Testis (tissue), 3 donors: ENCODE results near the gene HDHD5. TPM values are rescaled to one million over a fixed set of nuclear protein-coding genes. Genes with fewer than 3 reads are reported as not detected.

Source experiments
- DNase-seq: peaks from one replicate; pipeline ENCODE4 v3.0.0-alpha.2; 2019
- H3K27ac ChIP-seq, 2 donors: fragments of 200-600 bp; sonication (generic); one replicate each; pipeline ENCODE4 v1.5.1; 2019
- H3K27me3 ChIP-seq: fragments of 200-600 bp; sonication (generic); one replicate; pipeline ENCODE4 v1.5.1; 2019
- H3K36me3 ChIP-seq: fragments of 200-600 bp; sonication (generic); one replicate; pipeline ENCODE4 v1.5.1; 2017; ENCODE audit warnings: low read depth; ENCODE audit errors: missing control alignments
- H3K4me1 ChIP-seq: fragments of 200-600 bp; sonication (generic); one replicate; pipeline ENCODE4 v1.5.1; 2019
- H3K4me3 ChIP-seq, 2 donors: fragments of 200-600 bp; sonication (generic); one replicate each; pipeline ENCODE4 v1.5.1; 2017 to 2019
- H3K9me3 ChIP-seq: fragments of 200-600 bp; sonication (generic); one replicate; pipeline ENCODE4 v1.5.1; 2017
- CTCF ChIP-seq, 3 experiments: fragments of 450-650 bp in 2 of 3; fragments of 200-600 bp in 1 of 3; sonication (generic) in 1 of 3; IDR thresholded peaks; one replicate each; pipeline ENCODE4 v1.5.1; 2016 to 2019; ENCODE audit warnings: antibody characterized with exemption in 3 of 3, mild to moderate bottlenecking in 2 of 3, moderate library complexity in 1 of 3
- POLR2A ChIP-seq: fragments of 450-650 bp; IDR thresholded peaks from one replicate; pipeline ENCODE4 v1.6.1; 2017; ENCODE audit warnings: antibody characterized with exemption, mild to moderate bottlenecking, moderate library complexity
- WGBS, 2 donors: methylation state at CpG; one replicate each; pipeline ENCODE4 v1.1.5; 2018; 5-methylcytosine and 5-hydroxymethylcytosine counted together
- intact Hi-C: fragments of 100-400 bp; cut with DNase I; formaldehyde crosslinking; loops from one replicate; pipeline ENCODE4 v1.15.1; 2023; ENCODE audit warnings: low total_unique reads
- polyA plus RNA-seq: library from polyadenylated mRNA; stranded (reverse); fragments of 350-450 nt; fragmentation: Illumina TruSeq; extraction: RNeasy Lipid Tissue Mini Kit (QIAGEN cat#74804); gene quantifications from one replicate; pipeline ENCODE4 v1.2.3, GENCODE V29; 2014; ENCODE audit warnings: low read depth, low replicate concordance; ENCODE audit not compliant: insufficient read depth
- total RNA-seq, 2 donors: library from RNA; depleted of rRNA; stranded (reverse); fragments of >200 nt; gene quantifications; one replicate each; pipeline ENCODE4 v1.2.3, GENCODE V29; 2016

HDHD5 gene
- total and polyA plus RNA-seq, 3 donors from 2014 or later: 34.0 to 46.3 (median 41.5) TPM

DNA sequence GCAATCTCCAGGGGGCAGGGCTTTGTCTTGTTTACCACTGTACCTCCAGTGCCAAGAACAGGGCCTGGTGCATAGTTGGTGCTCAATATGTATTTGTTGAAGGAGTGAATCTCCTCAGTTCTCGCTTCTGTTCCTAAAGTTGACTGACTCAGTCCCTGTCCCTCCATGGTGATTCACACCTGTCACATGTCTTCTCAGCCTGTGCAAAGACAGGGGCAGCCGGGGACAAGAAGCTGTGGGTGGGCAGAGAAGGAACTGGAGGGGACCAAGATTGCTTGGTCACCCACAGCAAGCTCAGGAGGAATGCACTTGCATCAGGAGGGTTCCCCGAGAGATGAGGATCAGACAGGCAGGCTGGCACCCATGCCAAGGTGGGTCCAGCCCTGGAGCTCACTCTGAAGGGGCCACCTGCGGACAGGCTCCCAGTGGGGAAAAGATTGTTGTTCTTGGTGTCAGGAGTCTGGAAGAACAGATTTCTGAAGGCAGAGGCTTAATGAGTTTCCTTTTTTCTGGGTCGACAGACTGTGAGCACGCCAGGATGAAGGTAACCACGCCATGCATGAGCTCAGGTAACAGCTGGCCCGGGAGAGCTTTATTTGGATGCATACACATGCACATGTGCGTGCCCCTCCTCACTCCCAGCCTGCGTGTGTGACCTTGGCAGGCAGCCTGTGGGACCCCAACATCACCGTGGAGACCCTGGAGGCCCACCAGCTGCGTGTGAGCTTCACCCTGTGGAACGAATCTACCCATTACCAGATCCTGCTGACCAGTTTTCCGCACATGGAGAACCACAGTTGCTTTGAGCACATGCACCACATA is 57.4 kb downstream of the HDHD5 start:
- H3K9me3 ChIP-seq: no peaks in the 10 kb centered on the region
- H3K36me3 ChIP-seq: no peaks in the 10 kb centered on the region
- no peaks in the 10 kb centered on the region for H3K27me3 ChIP-seq
- intact Hi-C loops: no loop called here
- no peak for DNase-seq
- no peaks in the 10 kb centered on the region for H3K4me1 ChIP-seq
- H3K4me3 ChIP-seq: no peak overlapping the region
- no peak for TF ChIP-seq CTCF (IDR thresholded peaks at IDR 0.05)
- WGBS, 2 donors: 89 to 91% methylated on average over 13 to 14 of the region's 14 CpGs
- H3K27ac ChIP-seq: no peak overlapping the region

- Histone ChIP-seq H3K9me3 (no peaks in the 10 kb centered on the region), H3K27ac (no peak overlapping the region), H3K36me3 (no peaks in the 10 kb centered on the region), H3K27me3 (no peaks in the 10 kb centered on the region), H3K4me1 (no peaks in the 10 kb centered on the region), H3K4me3 (no peak overlapping the region)
- TF ChIP-seq CTCF (IDR thresholded peaks at IDR 0.05) (no peak), POLR2A (no peak)
- DNase-seq: no peak
- intact Hi-C loops: no loop called here
- 83 to 90% methylated on average over 6 of the region's 6 CpGs for WGBS, 2 donors
Measured at GRCh38 chr22:17100621-17101020, 58.5 kb downstream of the HDHD5 start.

DNA sequence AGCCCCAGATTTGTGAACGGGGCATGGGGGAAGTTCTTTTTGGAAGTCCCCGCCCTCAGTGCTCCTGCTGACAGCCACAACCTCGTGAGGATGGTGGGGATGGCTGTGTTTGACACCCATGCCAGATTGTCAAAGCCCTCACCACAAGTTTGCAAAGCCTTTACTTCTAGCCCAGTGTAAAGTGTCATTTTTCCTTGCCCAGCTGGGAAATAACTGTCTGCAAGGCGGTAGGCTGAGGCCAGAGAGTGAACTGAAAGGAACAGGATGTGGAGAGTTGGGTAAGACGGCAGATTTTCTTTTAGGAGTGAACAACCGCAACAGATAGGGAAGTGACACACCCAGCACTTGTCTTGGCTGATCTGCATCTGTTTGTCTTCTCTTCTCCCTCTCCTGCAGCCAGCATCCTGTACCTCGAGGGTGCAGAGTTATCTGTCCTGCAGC is 60.7 kb downstream of the HDHD5 start:
- H3K9me3 ChIP-seq: no peaks in the 10 kb centered on the region
- no peaks in the 10 kb centered on the region for H3K4me1 ChIP-seq
- TF ChIP-seq POLR2A (no peak), CTCF (IDR thresholded peaks at IDR 0.05) (no peak)
- no peaks in the 10 kb centered on the region for H3K27me3 ChIP-seq
- H3K36me3 ChIP-seq: no peaks in the 10 kb centered on the region
- no peak overlapping the region for H3K4me3 ChIP-seq
- no peak for DNase-seq
- WGBS, 2 donors: 73 to 78% methylated on average over 7 of the region's 7 CpGs
- H3K27ac ChIP-seq: no peak overlapping the region
- intact Hi-C loops: no loop called here

- DNase-seq: no peak
Measured at GRCh38 chr22:17097701-17098100, 61.4 kb downstream of the HDHD5 start.

More at GRCh38 chr22:17097701-17098100, 61.4 kb downstream of the HDHD5 start:
- Histone ChIP-seq H3K27me3 (no peaks in the 10 kb centered on the region), H3K4me1 (no peaks in the 10 kb centered on the region), H3K36me3 (no peaks in the 10 kb centered on the region), H3K4me3 (no peak overlapping the region), H3K27ac (no peak overlapping the region), H3K9me3 (no peaks in the 10 kb centered on the region)
- 83 to 85% methylated on average over 6 of the region's 6 CpGs for WGBS, 2 donors
- intact Hi-C loops: no loop called here
- no peak for TF ChIP-seq CTCF (IDR thresholded peaks at IDR 0.05)
